Esophagus squamous epithelium (tissue), 5 donors: Measurements from ENCODE around the gene SRSF2. TPM values are rescaled to one million over a fixed set of nuclear protein-coding genes. Genes with fewer than 3 reads are reported as not detected.
"Not testable (repeated sequence)": the region's sequence is repeated elsewhere in the genome, so short reads cannot be mapped to it uniquely, and the experiment has no call there.

ENCODE experiments used
- DNase-seq: peaks from one replicate; lab custom pipeline; 2025; lab: John Stamatoyannopoulos, UW
- H3K27ac ChIP-seq, 4 donors: fragments of 200-600 bp; sonication (generic); one replicate each; pipeline ENCODE4 v1.5.1; 2016 to 2019; ENCODE audit warnings: mild to moderate bottlenecking in 1 of 4
- H3K27me3 ChIP-seq, 4 donors: fragments of 200-600 bp; sonication (generic); 1 replicate in 3 of 4; 2 replicates in 1 of 4; pipeline versions ENCODE4 v1.5.1 to v1.6.0; 2017 to 2021; ENCODE audit warnings: antibody characterized with exemption in 1 of 4
- H3K36me3 ChIP-seq, 3 donors: fragments of 200-600 bp; sonication (generic); one replicate each; pipeline ENCODE4 v1.5.1; 2016 to 2019
- H3K4me1 ChIP-seq, 3 donors: fragments of 200-600 bp; sonication (generic); one replicate each; pipeline ENCODE4 v1.5.1; 2017 to 2019
- H3K4me3 ChIP-seq, 4 donors: fragments of 200-600 bp; sonication (generic); 1 replicate in 3 of 4; 2 replicates in 1 of 4; pipeline ENCODE4 v1.5.1; 2016 to 2019; ENCODE audit warnings: mild to moderate bottlenecking in 2 of 4, moderate library complexity in 1 of 4
- H3K9me3 ChIP-seq, 3 donors: fragments of 200-600 bp; sonication (generic); one replicate each; pipeline ENCODE4 v1.5.1; 2016 to 2019
- POLR2A ChIP-seq, 4 donors: fragments of 450-650 bp; IDR thresholded peaks; one replicate each; pipeline ENCODE4 v1.6.1; 2017; ENCODE audit warnings: antibody characterized with exemption in 4 of 4, mild to moderate bottlenecking in 4 of 4, moderate library complexity in 3 of 4
- WGBS, 2 donors: methylation state at CpG; one replicate each; pipeline ENCODE4 v1.1.5; 2018; 5-methylcytosine and 5-hydroxymethylcytosine counted together
- intact Hi-C: fragments of 100-400 bp; cut with DNase I; formaldehyde crosslinking; loops from one replicate; pipeline ENCODE4 v1.15.0; 2022
- total RNA-seq, 4 donors: library from RNA; depleted of rRNA; stranded (reverse); fragments of >200 nt; gene quantifications; one replicate each; pipeline ENCODE4 v1.1.0, GENCODE V29; 2016
- TF ChIP-seq, protein P1 (sequence below), 6 experiments: fragments of 450-650 bp in 4 of 6; fragments of 200-600 bp in 2 of 6; sonication (generic) in 2 of 6; IDR thresholded peaks; one replicate each; pipeline ENCODE4 v1.5.1; 2016 to 2019; ENCODE audit warnings: antibody characterized with exemption in 6 of 6, mild to moderate bottlenecking in 4 of 6, moderate library complexity in 4 of 6
- donor health status: DM: yes; HTN: yes; CAD: no.

The SRSF2 gene
- total RNA-seq, 4 donors from 2014 or later = 203 to 286 (median 233) TPM

DNA sequence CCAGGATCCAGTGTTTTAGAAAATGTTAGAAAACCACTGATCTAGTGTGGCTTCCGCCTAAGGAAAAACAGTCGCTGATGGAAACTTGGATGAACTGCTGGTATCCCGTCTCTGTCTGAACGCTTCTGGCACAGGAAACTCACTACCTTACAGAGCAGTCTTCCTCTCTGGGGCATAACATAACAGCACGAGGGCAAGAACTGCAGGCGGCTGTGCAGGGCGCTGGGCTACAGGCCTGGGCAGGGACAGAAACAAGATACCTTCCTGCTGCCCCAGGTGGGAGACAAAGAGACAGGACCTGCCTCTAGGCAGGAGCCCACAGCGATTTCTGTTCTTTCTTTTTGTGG lies 36.9 kb downstream of the SRSF2 start:
- Histone ChIP-seq H3K9me3 (no peaks in the 10 kb centered on the region), H3K27ac (peak overlapping the region; percentile 67 to 93 (median 87)), H3K36me3 (no peaks in the 10 kb centered on the region), H3K27me3 (no peaks in the 10 kb centered on the region), H3K4me3 (peak overlapping the region in 3 of 4 donors; percentile 19 to 55 (median 26)), H3K4me1 (peaks cover 35 to 87% (median 72%) of the 10 kb centered on the region in 3 donors)
- no peak for TF ChIP-seq POLR2A (IDR thresholded peaks at IDR 0.05)
- TF ChIP-seq, protein P1, sequence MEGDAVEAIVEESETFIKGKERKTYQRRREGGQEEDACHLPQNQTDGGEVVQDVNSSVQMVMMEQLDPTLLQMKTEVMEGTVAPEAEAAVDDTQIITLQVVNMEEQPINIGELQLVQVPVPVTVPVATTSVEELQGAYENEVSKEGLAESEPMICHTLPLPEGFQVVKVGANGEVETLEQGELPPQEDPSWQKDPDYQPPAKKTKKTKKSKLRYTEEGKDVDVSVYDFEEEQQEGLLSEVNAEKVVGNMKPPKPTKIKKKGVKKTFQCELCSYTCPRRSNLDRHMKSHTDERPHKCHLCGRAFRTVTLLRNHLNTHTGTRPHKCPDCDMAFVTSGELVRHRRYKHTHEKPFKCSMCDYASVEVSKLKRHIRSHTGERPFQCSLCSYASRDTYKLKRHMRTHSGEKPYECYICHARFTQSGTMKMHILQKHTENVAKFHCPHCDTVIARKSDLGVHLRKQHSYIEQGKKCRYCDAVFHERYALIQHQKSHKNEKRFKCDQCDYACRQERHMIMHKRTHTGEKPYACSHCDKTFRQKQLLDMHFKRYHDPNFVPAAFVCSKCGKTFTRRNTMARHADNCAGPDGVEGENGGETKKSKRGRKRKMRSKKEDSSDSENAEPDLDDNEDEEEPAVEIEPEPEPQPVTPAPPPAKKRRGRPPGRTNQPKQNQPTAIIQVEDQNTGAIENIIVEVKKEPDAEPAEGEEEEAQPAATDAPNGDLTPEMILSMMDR (IDR thresholded peaks at IDR 0.05) = no peak
- intact Hi-C loops = no loop called here
- no peak for DNase-seq
- 20 to 32% methylated on average over 6 to 8 of the region's 8 CpGs for WGBS, 2 donors

DNA sequence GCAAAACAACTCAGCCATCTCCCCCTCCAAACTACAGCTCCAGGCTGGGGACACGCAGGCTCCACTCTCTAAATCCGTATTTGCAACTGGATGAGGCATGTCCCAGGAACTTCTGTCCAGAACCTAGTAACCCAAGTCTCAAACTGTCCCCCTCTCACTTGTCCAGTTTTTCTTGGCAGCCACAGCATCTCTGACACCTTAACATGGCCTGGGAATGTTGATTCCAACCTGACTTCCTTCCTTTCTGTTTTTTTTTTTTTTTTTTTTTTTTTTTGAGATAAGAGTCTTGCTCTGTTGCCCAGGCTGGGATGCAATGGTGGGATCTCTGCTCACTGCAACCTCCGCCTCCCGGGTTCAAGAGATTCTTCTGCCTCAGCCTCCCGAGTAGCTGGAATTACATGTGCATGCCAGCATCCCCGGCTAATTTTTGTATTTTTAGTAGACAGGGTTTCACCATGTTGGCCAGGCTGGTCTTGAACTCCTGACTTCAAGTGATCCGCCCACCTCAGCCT lies 38.6 kb downstream of the SRSF2 start:
- H3K4me3 ChIP-seq, H3K36me3 ChIP-seq, H3K9me3 ChIP-seq, DNase-seq, intact Hi-C loops, H3K27me3 ChIP-seq: not testable (repeated sequence)
- peak overlapping the region; percentile 16 to 88 (median 82) for H3K27ac ChIP-seq
- peaks cover 35 to 88% (median 72%) of the 10 kb centered on the region in 3 donors for H3K4me1 ChIP-seq
- 87 to 95% methylated on average over 6 to 7 of the region's 7 CpGs for WGBS, 2 donors

DNA sequence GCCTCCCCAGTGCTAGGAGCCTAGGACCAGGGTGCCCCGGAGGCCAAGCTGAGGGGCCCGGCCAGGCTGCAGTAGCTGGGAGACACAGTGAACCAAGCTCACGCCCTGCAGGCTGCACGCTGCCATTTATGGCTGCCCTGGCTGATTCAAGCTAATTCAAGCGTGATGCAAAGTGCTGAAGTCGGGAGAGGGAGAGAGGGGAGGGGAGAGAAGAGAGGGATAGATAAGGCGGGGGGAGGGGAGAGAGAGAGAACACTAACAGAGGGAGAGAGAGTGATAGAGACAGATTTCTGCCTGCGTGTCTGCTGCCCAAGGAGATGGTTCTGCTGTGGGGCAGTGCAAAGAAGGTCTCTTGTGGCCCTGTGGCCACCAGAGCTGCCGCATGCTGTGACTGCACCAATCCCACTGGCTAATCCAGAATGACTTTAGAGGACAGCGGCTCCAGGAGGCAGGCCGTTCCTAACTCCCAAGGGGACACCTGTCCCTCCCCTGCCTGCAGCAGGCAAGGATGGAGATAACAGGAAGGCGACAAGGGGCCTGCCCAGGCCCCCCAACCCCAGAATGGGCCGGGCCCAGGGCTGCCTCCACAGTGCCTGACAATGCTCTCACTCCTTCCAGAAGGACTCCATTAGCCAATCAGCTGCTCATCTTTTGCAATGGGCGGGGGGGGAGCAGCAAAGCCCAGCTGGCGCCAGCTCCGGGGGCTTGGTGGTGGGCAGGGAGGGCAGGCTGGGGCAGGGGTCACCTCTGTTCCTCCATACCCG lies 39.2 kb downstream of the SRSF2 start:
- H3K4me1 ChIP-seq = peaks cover 35 to 82% (median 71%) of the 10 kb centered on the region in 3 donors
- TF ChIP-seq POLR2A (IDR thresholded peaks at IDR 0.05) = no peak
- TF ChIP-seq, protein P1 (IDR thresholded peaks at IDR 0.05) = no peak
- no peak for DNase-seq
- no peaks in the 10 kb centered on the region for H3K27me3 ChIP-seq
- H3K27ac ChIP-seq = peak overlapping the region; percentile 16 to 86 (median 77)
- 46 to 54% methylated on average over 13 of the region's 17 CpGs for WGBS, 2 donors
- no peak overlapping the region for H3K4me3 ChIP-seq
- intact Hi-C loops = no loop called here
- no peaks in the 10 kb centered on the region for H3K9me3 ChIP-seq
- H3K36me3 ChIP-seq = no peaks in the 10 kb centered on the region

DNA sequence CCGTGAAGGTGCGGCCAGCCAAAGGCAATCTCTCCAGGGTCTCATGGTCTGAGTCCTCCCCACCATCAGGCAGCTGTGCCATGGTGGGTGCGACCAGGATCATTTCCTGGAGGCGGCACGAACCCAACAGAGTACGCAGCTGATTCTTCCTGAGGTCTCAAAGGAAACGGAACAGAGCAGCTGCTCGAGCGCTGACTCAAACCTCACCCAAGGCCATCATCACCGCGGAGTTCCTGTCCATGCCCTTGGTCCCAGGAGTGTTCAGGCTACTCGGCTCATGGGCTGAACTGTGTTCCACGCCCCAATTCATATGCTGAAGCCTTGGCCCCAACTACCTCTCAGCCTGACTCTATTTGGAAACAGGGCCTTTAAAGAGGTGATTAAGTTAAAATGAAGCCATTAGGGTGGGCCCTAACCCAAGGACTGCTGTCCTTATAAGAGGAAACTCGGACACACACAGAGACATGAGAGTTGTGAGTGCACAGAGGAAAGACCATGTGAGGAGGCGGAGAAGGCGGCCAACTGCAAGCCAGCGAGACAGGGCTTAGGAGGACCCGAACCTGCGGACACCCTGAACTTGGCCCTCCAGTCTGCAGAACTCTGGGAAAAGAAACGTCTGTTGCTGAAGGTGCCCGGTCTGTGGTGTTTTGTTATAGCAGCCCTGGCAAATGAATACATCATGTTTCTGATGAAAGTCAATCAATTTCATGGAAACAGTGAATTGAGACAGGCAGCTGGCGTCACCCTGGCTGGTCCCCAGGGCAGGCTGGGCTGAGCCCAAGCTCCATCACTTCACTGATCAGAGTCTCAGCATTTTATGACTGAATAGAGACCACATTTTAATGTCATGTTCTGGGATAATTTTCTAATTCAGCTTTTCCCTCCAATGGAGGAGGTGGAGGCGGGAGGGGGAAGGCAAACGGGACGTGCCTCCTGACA lies 40.1 kb downstream of the SRSF2 start:
- Histone ChIP-seq H3K27me3 (no peaks in the 10 kb centered on the region), H3K4me1 (peaks cover 35 to 75% (median 65%) of the 10 kb centered on the region in 3 donors), H3K4me3 (no peak overlapping the region), H3K36me3 (no peaks in the 10 kb centered on the region), H3K9me3 (no peaks in the 10 kb centered on the region), H3K27ac (peak overlapping the region; percentile 16 to 86 (median 77))
- DNase-seq = no peak
- intact Hi-C loops = no loop called here
- TF ChIP-seq, protein P1 (IDR thresholded peaks at IDR 0.05) = no peak
- no peak for TF ChIP-seq POLR2A (IDR thresholded peaks at IDR 0.05)
- WGBS, 2 donors = 74% methylated on average over 17 to 19 of the region's 25 CpGs

DNA sequence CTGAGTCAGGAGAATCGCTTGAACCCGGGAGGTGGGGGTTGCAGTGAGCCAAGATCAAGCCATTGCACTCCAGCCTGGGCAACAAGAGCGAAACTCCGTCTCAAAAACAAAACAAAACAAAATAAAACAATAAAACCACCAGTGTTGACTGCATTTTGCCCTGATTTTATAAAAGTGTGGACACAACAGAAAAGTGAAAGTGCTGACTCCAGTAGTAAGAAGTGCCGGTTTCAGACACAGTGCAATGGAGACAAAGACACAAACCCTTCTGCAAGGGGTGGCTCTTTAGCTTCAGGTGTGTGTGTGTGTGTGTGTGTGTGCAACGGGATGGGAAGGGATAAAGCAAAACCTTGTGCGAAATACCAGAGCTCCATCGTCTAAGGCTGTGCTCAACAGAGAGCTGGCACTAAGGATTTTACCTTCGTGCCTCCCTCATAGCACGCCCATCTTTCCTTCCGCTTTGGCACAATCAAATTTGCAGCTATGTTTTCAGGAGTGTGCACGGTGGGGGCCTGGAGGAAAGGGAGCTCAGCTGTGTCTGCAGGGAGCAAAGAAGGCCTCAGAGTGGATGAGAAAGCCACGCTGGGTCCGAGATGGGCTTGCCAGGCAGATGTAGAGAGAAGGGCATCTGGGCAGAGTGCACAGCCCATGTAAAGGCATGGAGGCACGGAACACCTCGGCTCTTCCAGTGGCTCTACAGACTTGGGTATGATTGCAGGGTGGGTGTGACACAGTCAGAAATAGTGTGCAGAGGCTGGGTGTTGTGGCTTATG lies 41.9 kb downstream of the SRSF2 start:
- no peak for DNase-seq
- Histone ChIP-seq H3K36me3 (no peaks in the 10 kb centered on the region), H3K27me3 (no peaks in the 10 kb centered on the region), H3K4me1 (peaks cover 24 to 68% (median 47%) of the 10 kb centered on the region in 3 donors), H3K27ac (peak overlapping the region in 3 of 4 donors; percentile 45 to 86 (median 52)), H3K9me3 (no peaks in the 10 kb centered on the region), H3K4me3 (peak overlapping the region in 2 of 4 donors; percentile 2 to 37)
- intact Hi-C loops = no loop called here
- 46 to 69% methylated on average over 14 to 16 of the region's 16 CpGs for WGBS, 2 donors
- TF ChIP-seq, protein P1 (IDR thresholded peaks at IDR 0.05) = no peak
- TF ChIP-seq POLR2A (IDR thresholded peaks at IDR 0.05) = no peak
